A549 (cell line): ENCODE data around the gene BIN1. TPM values are rescaled to one million over a fixed set of nuclear protein-coding genes. Genes with fewer than 3 reads are reported as not detected.

Experiments
- ATAC-seq, 2 experiments: fragments of 200-7000 bp in 1 of 2; fragments of >200 bp in 1 of 2; cut with Nextera tagmentation in 1 of 2; cut with Tn5 transposase in 1 of 2; 3 replicates each; pipeline versions ENCODE4 v1.8.0 to v1.9.1; 2018 to 2020; ENCODE audit warnings: mild to moderate bottlenecking in 1 of 2, moderate library complexity in 1 of 2
- CTCF ChIA-PET: fragments of 300-600 bp; sonication (Branson Sonifier 250); formaldehyde crosslinking; extraction: SDS; loops from one replicate; lab custom pipeline; 2021; ENCODE audit warnings: antibody characterized with exemption, inconsistent platforms; lab: Yijun Ruan, JAX
- POLR2A ChIA-PET: fragments of 350-600 bp; formaldehyde crosslinking; extraction: SDS; loops from one replicate; lab custom pipeline; 2021; ENCODE audit warnings: antibody characterized with exemption, inconsistent platforms; lab: Yijun Ruan, JAX
- DNase-seq, 2 experiments: peaks; one replicate each; pipeline versions ENCODE4 v3.0.0 to v3.0.0-alpha.2; 2011 to 2016; ENCODE audit warnings: low read depth in 1 of 2, low spot score in 1 of 2
- FAIRE-seq: peaks from 2 replicates; lab custom pipeline; 2011; peaks lifted over from hg19 to GRCh38; lab: Jason Lieb, UNC
- H3K27ac ChIP-seq, 2 experiments: fragments of >200 bp; sonication (Bioruptor Twin); formaldehyde crosslinking; 3 replicates each; pipeline ENCODE4 v1.5.1; 2016 to 2017
- H3K4me1 ChIP-seq: fragments of >200 bp; sonication (Bioruptor Twin); formaldehyde crosslinking; 3 replicates; pipeline ENCODE4 v1.6.1; 2016
- H3K4me2 ChIP-seq: fragments of >200 bp; sonication (Bioruptor Twin); formaldehyde crosslinking; 3 replicates; pipeline ENCODE4 v1.6.1; 2016
- H3K4me3 ChIP-seq: fragments of >200 bp; sonication (Bioruptor Twin); formaldehyde crosslinking; 3 replicates; pipeline ENCODE4 v1.5.1; 2016
- H3K9me3 ChIP-seq: fragments of >200 bp; sonication (Bioruptor Twin); formaldehyde crosslinking; 3 replicates; pipeline ENCODE4 v1.6.1; 2016
- BHLHE40 ChIP-seq: IDR thresholded peaks from 2 replicates; pipeline ENCODE4 v1.6.1; 2012; ENCODE audit warnings: low read depth, low read length, inconsistent platforms
- CBX2 ChIP-seq: fragments of 200-600 bp; sonication (generic); IDR thresholded peaks from 2 replicates; pipeline ENCODE4 v1.6.1; 2016; ENCODE audit warnings: low read depth, mild to moderate bottlenecking, borderline replicate concordance
- CEBPB ChIP-seq, 2 experiments: fragments of >200 bp in 1 of 2; sonication (Bioruptor Twin) in 1 of 2; formaldehyde crosslinking in 1 of 2; IDR thresholded peaks; 2 replicates each; pipeline ENCODE4 v1.6.1; 2012 to 2016
- CHD2 ChIP-seq: fragments of 150-350 bp; IDR thresholded peaks from 2 replicates; pipeline ENCODE4 v1.6.1; 2014; ENCODE audit warnings: low read length; ENCODE audit not compliant: partially characterized antibody
- CHD4 ChIP-seq: fragments of 200-600 bp; sonication (generic); IDR thresholded peaks from 2 replicates; pipeline ENCODE4 v1.6.1; 2016; ENCODE audit warnings: antibody characterized with exemption, mild to moderate bottlenecking, borderline replicate concordance
- EHF ChIP-seq: fragments of 250-450 bp; sonication (Bioruptor Pico); IDR thresholded peaks from 2 replicates; pipeline ENCODE4 v1.5.0; 2020; ENCODE audit warnings: mild to moderate bottlenecking
- EHMT2 ChIP-seq: fragments of 200-600 bp; sonication (generic); IDR thresholded peaks from 2 replicates; pipeline ENCODE4 v1.6.1; 2016; ENCODE audit warnings: antibody characterized with exemption, low read depth, mild to moderate bottlenecking, moderate library complexity
- HEYL ChIP-seq: fragments of 250-450 bp; sonication (Bioruptor Pico); IDR thresholded peaks from 2 replicates; pipeline ENCODE4 v1.8.0; 2021; ENCODE audit warnings: mild to moderate bottlenecking, moderate library complexity
- HOXB5 ChIP-seq: fragments of 250-450 bp; sonication (Bioruptor Pico); IDR thresholded peaks from 2 replicates; pipeline ENCODE4 v1.5.0; 2020; ENCODE audit warnings: mild to moderate bottlenecking, moderate library complexity
- KDM1A ChIP-seq: fragments of 200-600 bp; sonication (generic); IDR thresholded peaks from 2 replicates; pipeline ENCODE4 v1.6.1; 2016; ENCODE audit warnings: low read depth, mild to moderate bottlenecking
- MAFK ChIP-seq: fragments of 450-650 bp; IDR thresholded peaks from 2 replicates; pipeline ENCODE4 v1.6.1; 2014; ENCODE audit not compliant: partially characterized antibody
- NR3C1 ChIP-seq: fragments of >200 bp; sonication (Bioruptor Twin); formaldehyde crosslinking; IDR thresholded peaks from 3 replicates; pipeline ENCODE4 v1.6.1; 2017
- PHF8 ChIP-seq: fragments of 200-600 bp; sonication (generic); IDR thresholded peaks from 2 replicates; pipeline ENCODE4 v1.6.1; 2016; ENCODE audit warnings: low read depth, mild to moderate bottlenecking, antibody characterized with exemption, moderate library complexity, borderline replicate concordance
- RCOR1 ChIP-seq: fragments of 150-350 bp; IDR thresholded peaks from 2 replicates; pipeline ENCODE4 v1.6.1; 2014; ENCODE audit warnings: antibody characterized with exemption, low read length, low read depth
- RNF2 ChIP-seq: fragments of 200-600 bp; sonication (generic); IDR thresholded peaks from 2 replicates; pipeline ENCODE4 v1.6.1; 2016; ENCODE audit warnings: low read depth, mild to moderate bottlenecking, antibody characterized with exemption, moderate library complexity, borderline replicate concordance
- ZC3H11A ChIP-seq: fragments of 450-650 bp; IDR thresholded peaks from 2 replicates; pipeline ENCODE4 v1.6.1; 2014; ENCODE audit warnings: antibody characterized with exemption, mild to moderate bottlenecking
- ZFP36 ChIP-seq: fragments of 450-650 bp; IDR thresholded peaks from 2 replicates; pipeline ENCODE4 v1.6.1; 2014; ENCODE audit warnings: borderline replicate concordance; ENCODE audit not compliant: partially characterized antibody
- WGBS: methylation state at CpG from one replicate; pipeline ENCODE4 v1.1.6; 2017; ENCODE audit errors: missing lambda C conversion rate; 5-methylcytosine and 5-hydroxymethylcytosine counted together
- polyA plus RNA-seq, 4 experiments: library from polyadenylated mRNA; depleted of rRNA in 3 of 4; stranded (reverse); fragments of >200 nt; fragmentation: RNase III in 1 of 4; extraction: RNeasy Plus Mini Kit Qiagen cat#74134 plus additional on column Dnase treatment in 1 of 4; gene quantifications; 2 replicates in 3 of 4; 3 replicates in 1 of 4; pipeline ENCODE4 v1.2.3, GENCODE V29; 2011 to 2017
- TF ChIP-seq, protein P1 (sequence below): fragments of >200 bp; sonication (Bioruptor Twin); formaldehyde crosslinking; IDR thresholded peaks from 2 replicates; pipeline ENCODE4 v1.6.1; 2016
- TF ChIP-seq, protein P2 (sequence below): IDR thresholded peaks from 2 replicates; pipeline ENCODE4 v1.6.1; 2012
- TF ChIP-seq, protein P3 (sequence below): IDR thresholded peaks from 2 replicates; pipeline ENCODE4 v1.6.1; 2012
- TF ChIP-seq, protein P4 (sequence below): fragments of 250-450 bp; sonication (Bioruptor Pico); IDR thresholded peaks from 2 replicates; pipeline ENCODE4 v1.5.0; 2021; ENCODE audit warnings: mild to moderate bottlenecking, moderate library complexity, borderline replicate concordance
- TF ChIP-seq, protein P5 (sequence below): fragments of 250-450 bp; sonication (Bioruptor Pico); IDR thresholded peaks from 2 replicates; pipeline ENCODE4 v1.5.0; 2020; ENCODE audit warnings: low read depth, mild to moderate bottlenecking, moderate library complexity

The BIN1 gene
- polyA plus RNA-seq, 2 of the 4 experiments (the other 2 are of a cell fraction): 15.5 to 34.1 TPM

DNA sequence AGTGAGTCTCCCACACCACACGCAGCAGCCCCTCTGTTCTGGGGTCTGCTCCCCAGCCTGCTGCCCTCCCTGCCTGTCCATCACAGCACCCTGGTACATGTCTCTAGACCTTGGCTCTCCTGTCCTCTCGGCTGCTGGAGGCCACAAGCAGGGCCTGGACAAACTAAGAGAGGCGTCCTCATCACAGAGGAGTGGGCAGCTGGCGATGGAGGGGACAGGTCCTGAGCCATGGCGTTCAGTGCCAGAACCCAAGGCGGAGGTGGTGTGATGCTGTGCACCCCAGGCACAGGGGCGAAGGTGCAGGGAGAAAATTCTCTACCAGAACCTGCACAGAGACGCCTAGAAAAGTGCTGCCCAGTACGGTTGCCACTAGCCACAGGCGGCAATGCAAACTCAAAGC is 47.4 kb downstream of the BIN1 start:
- WGBS: 93% methylated on average over 9 of the region's 10 CpGs
- Histone ChIP-seq H3K4me3 (no peak overlapping the region), H3K4me1 (peaks cover 16% of the 10 kb centered on the region), H3K4me2 (no peak overlapping the region), H3K9me3 (no peaks in the 10 kb centered on the region), H3K27ac (no peak overlapping the region)
- POLR2A ChIA-PET: no interaction called here
- FAIRE-seq (no peak), DNase-seq (no peak), ATAC-seq (no peak)
- CTCF ChIA-PET: no interaction called here
- no peak for TF ChIP-seq CEBPB (IDR thresholded peaks at IDR 0.05)
- no peak for TF ChIP-seq NR3C1
- TF ChIP-seq BHLHE40: no peak
- TF ChIP-seq CHD4: no peak
- TF ChIP-seq, protein P1, sequence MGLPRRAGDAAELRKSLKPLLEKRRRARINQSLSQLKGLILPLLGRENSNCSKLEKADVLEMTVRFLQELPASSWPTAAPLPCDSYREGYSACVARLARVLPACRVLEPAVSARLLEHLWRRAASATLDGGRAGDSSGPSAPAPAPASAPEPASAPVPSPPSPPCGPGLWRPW: no peak
- no peak for TF ChIP-seq ZC3H11A
- TF ChIP-seq CHD2: no peak
- TF ChIP-seq HEYL (CRISPR knock-in tag): no peak
- no peak for TF ChIP-seq RNF2
- TF ChIP-seq, protein P2, sequence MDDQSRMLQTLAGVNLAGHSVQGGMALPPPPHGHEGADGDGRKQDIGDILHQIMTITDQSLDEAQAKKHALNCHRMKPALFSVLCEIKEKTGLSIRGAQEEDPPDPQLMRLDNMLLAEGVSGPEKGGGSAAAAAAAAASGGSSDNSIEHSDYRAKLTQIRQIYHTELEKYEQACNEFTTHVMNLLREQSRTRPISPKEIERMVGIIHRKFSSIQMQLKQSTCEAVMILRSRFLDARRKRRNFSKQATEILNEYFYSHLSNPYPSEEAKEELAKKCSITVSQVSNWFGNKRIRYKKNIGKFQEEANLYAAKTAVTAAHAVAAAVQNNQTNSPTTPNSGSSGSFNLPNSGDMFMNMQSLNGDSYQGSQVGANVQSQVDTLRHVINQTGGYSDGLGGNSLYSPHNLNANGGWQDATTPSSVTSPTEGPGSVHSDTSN: no peak
- no peak for TF ChIP-seq PHF8

DNA sequence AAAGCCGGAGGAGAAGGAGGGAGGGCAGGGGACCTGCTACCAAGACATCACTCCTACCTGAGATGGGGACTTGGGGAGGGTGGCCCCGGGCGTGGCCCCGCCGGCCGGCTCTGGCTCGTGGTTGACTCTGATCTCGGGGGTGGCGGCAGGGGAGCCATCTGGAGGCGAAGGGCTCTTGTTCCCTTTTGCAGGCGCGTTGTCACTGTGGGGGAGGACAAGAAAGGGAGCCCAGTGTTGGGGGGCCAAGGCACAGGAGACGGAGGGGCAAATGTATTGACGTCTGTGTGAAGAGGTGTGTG is 48.1 kb downstream of the BIN1 start:
- peak overlapping the region in 1 of 2 experiments; percentile 20; a peak in 1 of 6 replicates for H3K27ac ChIP-seq
- H3K4me2 ChIP-seq: no peak overlapping the region
- FAIRE-seq: no peak
- ChIA-PET CTCF (interaction anchor here (1.2 kb wide), 1 partner anchor 34 kb away, joined by 3 read pairs; no protein-coding TSS in a partner anchor), POLR2A (no interaction called here)
- peaks cover 16% of the 10 kb centered on the region for H3K4me1 ChIP-seq
- no peak for TF ChIP-seq EHMT2
- TF ChIP-seq, all 56 proteins: peak for 0
- ATAC-seq: no peak
- Histone ChIP-seq H3K9me3 (no peaks in the 10 kb centered on the region), H3K4me3 (no peak overlapping the region)
- DNase-seq: no peak
- 90% methylated on average over 14 of the region's 14 CpGs for WGBS

DNA sequence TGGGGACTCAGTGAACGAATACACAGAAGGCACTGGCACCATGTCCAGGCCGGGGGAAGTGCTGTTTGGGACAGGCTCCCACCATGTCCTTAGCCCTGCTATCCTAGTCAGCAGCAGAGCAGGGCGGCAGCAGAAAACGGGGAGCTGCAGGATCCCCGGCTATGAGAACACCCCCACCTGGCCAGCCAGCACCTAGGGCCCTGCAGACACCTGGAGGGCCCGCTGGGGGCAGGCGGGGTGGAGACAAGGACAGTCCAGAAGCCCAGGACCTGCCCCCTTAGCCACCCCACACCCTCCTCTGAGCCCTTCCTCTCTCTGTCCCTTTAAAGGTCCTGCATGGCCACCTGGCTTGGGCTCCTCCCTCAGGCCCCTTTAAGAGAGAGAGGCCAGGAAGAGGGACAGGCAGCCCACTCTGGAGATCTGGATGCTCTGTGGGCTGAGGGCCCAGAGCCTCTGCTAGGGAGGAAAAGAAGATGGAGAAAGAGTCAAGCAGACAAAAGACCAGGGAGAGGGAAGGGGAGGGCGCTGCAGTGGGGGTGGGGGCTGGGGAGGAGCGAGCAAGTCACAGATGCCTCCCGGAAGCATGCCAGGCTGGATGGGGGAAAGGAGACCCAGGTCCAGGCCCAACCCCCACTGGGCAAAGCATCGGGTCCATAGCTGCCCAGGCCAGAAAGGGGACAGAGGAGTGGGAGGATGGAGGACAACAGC is 48.6 kb downstream of the BIN1 start:
- TF ChIP-seq CHD4 (no peak), ZFP36 (no peak), ZC3H11A (no peak), CBX2 (no peak), EHF (no peak), RCOR1 (no peak), KDM1A (no peak), HOXB5 (no peak), MAFK (no peak)
- TF ChIP-seq, protein P3, sequence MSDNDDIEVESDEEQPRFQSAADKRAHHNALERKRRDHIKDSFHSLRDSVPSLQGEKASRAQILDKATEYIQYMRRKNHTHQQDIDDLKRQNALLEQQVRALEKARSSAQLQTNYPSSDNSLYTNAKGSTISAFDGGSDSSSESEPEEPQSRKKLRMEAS: no peak
- TF ChIP-seq, protein P2: no peak
- TF ChIP-seq, protein P4, sequence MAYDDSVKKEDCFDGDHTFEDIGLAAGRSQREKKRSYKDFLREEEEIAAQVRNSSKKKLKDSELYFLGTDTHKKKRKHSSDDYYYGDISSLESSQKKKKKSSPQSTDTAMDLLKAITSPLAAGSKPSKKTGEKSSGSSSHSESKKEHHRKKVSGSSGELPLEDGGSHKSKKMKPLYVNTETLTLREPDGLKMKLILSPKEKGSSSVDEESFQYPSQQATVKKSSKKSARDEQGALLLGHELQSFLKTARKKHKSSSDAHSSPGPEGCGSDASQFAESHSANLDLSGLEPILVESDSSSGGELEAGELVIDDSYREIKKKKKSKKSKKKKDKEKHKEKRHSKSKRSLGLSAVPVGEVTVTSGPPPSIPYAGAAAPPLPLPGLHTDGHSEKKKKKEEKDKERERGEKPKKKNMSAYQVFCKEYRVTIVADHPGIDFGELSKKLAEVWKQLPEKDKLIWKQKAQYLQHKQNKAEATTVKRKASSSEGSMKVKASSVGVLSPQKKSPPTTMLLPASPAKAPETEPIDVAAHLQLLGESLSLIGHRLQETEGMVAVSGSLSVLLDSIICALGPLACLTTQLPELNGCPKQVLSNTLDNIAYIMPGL (CRISPR knock-in tag): no peak
- TF ChIP-seq, protein P5, sequence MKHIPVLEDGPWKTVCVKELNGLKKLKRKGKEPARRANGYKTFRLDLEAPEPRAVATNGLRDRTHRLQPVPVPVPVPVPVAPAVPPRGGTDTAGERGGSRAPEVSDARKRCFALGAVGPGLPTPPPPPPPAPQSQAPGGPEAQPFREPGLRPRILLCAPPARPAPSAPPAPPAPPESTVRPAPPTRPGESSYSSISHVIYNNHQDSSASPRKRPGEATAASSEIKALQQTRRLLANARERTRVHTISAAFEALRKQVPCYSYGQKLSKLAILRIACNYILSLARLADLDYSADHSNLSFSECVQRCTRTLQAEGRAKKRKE (CRISPR knock-in tag): no peak
- DNase-seq: no peak
- no peak for ATAC-seq
- POLR2A ChIA-PET: no interaction called here
- H3K4me3 ChIP-seq: no peak overlapping the region
- no peak for FAIRE-seq
- CTCF ChIA-PET: interaction anchor here (1.2 kb wide), 1 partner anchor 33 kb away, joined by 3 read pairs; no protein-coding TSS in a partner anchor
- H3K9me3 ChIP-seq: no peaks in the 10 kb centered on the region
- H3K4me2 ChIP-seq: no peak overlapping the region
- 74% methylated on average over 7 of the region's 11 CpGs for WGBS
- peak overlapping the region in 1 of 2 experiments; percentile 20; a peak in 1 of 6 replicates for H3K27ac ChIP-seq
- H3K4me1 ChIP-seq: peaks cover 16% of the 10 kb centered on the region
